GM12878 (cell line): Measurements from ENCODE around the gene TMEM235. TPM values are rescaled to one million over a fixed set of nuclear protein-coding genes. Genes with fewer than 3 reads are reported as not detected.

Experiments used
- ATF3 ChIP-seq: IDR thresholded peaks from 2 replicates; pipeline ENCODE4 v1.6.1; 2011; ENCODE audit warnings: low read depth, mild to moderate bottlenecking, low read length, moderate library complexity, borderline replicate concordance; ENCODE audit errors: extremely low read depth
- CBX3 ChIP-seq: fragments of 200-600 bp; sonication (generic); IDR thresholded peaks from 2 replicates; pipeline ENCODE4 v1.6.1; 2016; ENCODE audit warnings: low read depth, borderline replicate concordance
- CHD4 ChIP-seq: fragments of 200-600 bp; sonication (generic); IDR thresholded peaks from 2 replicates; pipeline ENCODE4 v1.6.1; 2016; ENCODE audit warnings: mild to moderate bottlenecking
- CREM ChIP-seq: IDR thresholded peaks from 2 replicates; pipeline ENCODE4 v1.6.1; 2014; ENCODE audit warnings: antibody characterized with exemption, low read depth
- CTCF ChIP-seq, 3 experiments: IDR thresholded peaks in 2 of 3; conservative IDR thresholded peaks in 1 of 3; 2 replicates each; pipeline ENCODE4 v1.5.1; 2011; ENCODE audit warnings: low read depth in 3 of 3, low read length in 3 of 3, mild to moderate bottlenecking in 3 of 3, control low read depth in 2 of 3, moderate library complexity in 2 of 3, inconsistent platforms in 1 of 3, mixed read lengths in 1 of 3; ENCODE audit not compliant: control insufficient read depth in 2 of 3, insufficient read depth in 1 of 3; ENCODE audit errors: extremely low read depth in 1 of 3
- EED ChIP-seq: sonication (generic); IDR thresholded peaks from 2 replicates; pipeline ENCODE4 v1.6.1; 2016; ENCODE audit warnings: antibody characterized with exemption, low read depth
- EP300 ChIP-seq, 2 experiments: fragments of 150-350 bp in 1 of 2; IDR thresholded peaks; 2 replicates each; pipeline ENCODE4 v1.6.1; 2011 to 2012; ENCODE audit warnings: low read depth in 2 of 2, low read length in 2 of 2, borderline replicate concordance in 1 of 2, improper control_type of control experiment in 1 of 2, inconsistent platforms in 1 of 2; ENCODE audit not compliant: control insufficient read depth in 1 of 2
- IKZF1 ChIP-seq: fragments of 450-650 bp; conservative IDR thresholded peaks from 2 replicates; pipeline ENCODE4 v1.6.1; 2017; ENCODE audit warnings: antibody characterized with exemption, mild to moderate bottlenecking
- RCOR1 ChIP-seq: conservative IDR thresholded peaks from 2 replicates; pipeline ENCODE4 v1.6.1; 2012; ENCODE audit warnings: low read depth, low read length, improper control_type of control experiment
- RELA ChIP-seq: fragments of 450-650 bp; IDR thresholded peaks from 2 replicates; pipeline ENCODE4 v1.8.0; 2014; ENCODE audit warnings: borderline replicate concordance; ENCODE audit not compliant: partially characterized antibody
- SKIL ChIP-seq: fragments of 450-650 bp; IDR thresholded peaks from 2 replicates; pipeline ENCODE4 v1.6.1; 2017; ENCODE audit warnings: mild to moderate bottlenecking, low read depth, inconsistent platforms; ENCODE audit not compliant: poor library complexity, severe bottlenecking
- TCF12 ChIP-seq: IDR thresholded peaks from 2 replicates; pipeline ENCODE4 v1.6.1; 2011; ENCODE audit warnings: low read depth, mild to moderate bottlenecking, low read length
- USF1 ChIP-seq: IDR thresholded peaks from 2 replicates; pipeline ENCODE4 v1.6.1; 2011; ENCODE audit warnings: borderline replicate concordance, low read depth, mild to moderate bottlenecking, moderate library complexity, mixed read lengths, low read length; ENCODE audit not compliant: insufficient read depth; ENCODE audit errors: extremely low read length
- YBX1 ChIP-seq: fragments of 450-650 bp; IDR thresholded peaks from 2 replicates; pipeline ENCODE4 v1.6.1; 2016; ENCODE audit warnings: antibody characterized with exemption
- ZNF217 ChIP-seq: fragments of 450-650 bp; IDR thresholded peaks from 2 replicates; pipeline ENCODE4 v1.6.1; 2017; ENCODE audit warnings: antibody characterized with exemption, mild to moderate bottlenecking
- ZNF384 ChIP-seq: IDR thresholded peaks from 2 replicates; pipeline ENCODE4 v1.6.1; 2012; ENCODE audit warnings: low read depth, mild to moderate bottlenecking, low read length, improper control_type of control experiment, borderline replicate concordance
- ZNF687 ChIP-seq: fragments of 450-650 bp; IDR thresholded peaks from 2 replicates; pipeline ENCODE4 v1.6.1; 2017; ENCODE audit warnings: mild to moderate bottlenecking, moderate library complexity
- polyA plus RNA-seq, 11 experiments: library from polyadenylated mRNA; depleted of rRNA in 4 of 11; unstranded in 6 of 11; stranded (reverse) in 5 of 11; fragments of >200 nt; fragmentation: Nextera tagmentation in 4 of 11; fragmentation: Illumina TruSeq in 1 of 11; extraction: Ambion mirVana in 4 of 11; extraction: Trizol in 1 of 11; gene quantifications; 1 replicate in 1 of 11; 2 replicates in 10 of 11; pipeline versions ENCODE4 v1.2.1 to v1.2.3, GENCODE V29; 2011 to 2016; ENCODE audit warnings: inconsistent platforms in 2 of 11, missing spikeins in 2 of 11, low read depth in 1 of 11
- total RNA-seq, 4 experiments: library from RNA; depleted of rRNA in 3 of 4; stranded (reverse); fragments of >200 nt in 3 of 4; fragmentation: Illumina TruSeq in 1 of 4; extraction: Trizol in 1 of 4; gene quantifications; 2 replicates each; pipeline versions ENCODE4 v1.2.1 to v1.2.3, GENCODE V29; 2013 to 2021

TMEM235 gene
- total and polyA plus RNA-seq, 10 of the 15 experiments (the other 5 are each of a cell fraction or from before 2014, with no cell fraction given) = not detected

GRCh38 chr17:78289802-78290363 is 58.5 kb downstream of the TMEM235 start (continued):
- TF ChIP-seq ZNF687 = no peak
- peak; percentile 67 for TF ChIP-seq IKZF1
- TF ChIP-seq CHD4 = no peak
- no peak for TF ChIP-seq ZNF384
- TF ChIP-seq YBX1 = 0 out of 2 replicates have a peak, but pooled peaks have one; percentile 57
- TF ChIP-seq CREM = 0 out of 2 replicates have a peak, but pooled peaks have one; percentile 12
- TF ChIP-seq CBX3 = no peak
- no peak for TF ChIP-seq ZNF217
- no peak for TF ChIP-seq RCOR1
- TF ChIP-seq USF1 = no peak
- peak; percentile 84 for TF ChIP-seq RELA
- TF ChIP-seq CTCF (IDR thresholded peaks at IDR 0.05 in 2 of 3, conservative IDR thresholded peaks at IDR 0.05 in 1 of 3; ENCODE audit: control insufficient read depth in 2 of 3, extremely low read depth in 1 of 3, insufficient read depth in 1 of 3, low read depth in 3 of 3, low read length in 3 of 3) = peak; percentile 88 to 92 (median 89)
- no peak for TF ChIP-seq EED
- no peak for TF ChIP-seq TCF12
- no peak for TF ChIP-seq ATF3
- peak; percentile 30 for TF ChIP-seq SKIL
- no peak for TF ChIP-seq EP300 (IDR thresholded peaks at IDR 0.05; ENCODE audit: borderline replicate concordance in 1 of 2, control insufficient read depth in 1 of 2, low read depth in 2 of 2, low read length in 2 of 2)
